ENCODE results near the gene TUBB6. TPM values are rescaled to one million over a fixed set of nuclear protein-coding genes. Genes with fewer than 3 reads are reported as not detected.

Gene TUBB6
- total RNA-seq (2014; rRNA removed; shearing (Covaris generic)): 87.1 and 102 TPM in 2 replicates
- 135 and 145 TPM in 2 replicates for polyA plus RNA-seq (2014; cell fraction: nucleus; rRNA removed)

- peak; percentile 38 for DNase-seq (ENCODE audit: extremely low read depth, low read depth)
These were observed at the start of gene TUBB6 for GRCh38 chr18:12307701-12308385. TUBB6 (plus strand) TSS chr18:12308241; CDS start chr18:12308293, 52 bp downstream.

GRCh38 chr18:12258719-12259705, 49.0 kb upstream of the TUBB6 start:
- DNase-seq (ENCODE audit: extremely low read depth, low read depth): no peak

- DNase-seq (ENCODE audit: extremely low read depth, low read depth): no peak
These were observed 45.3 kb upstream of the TUBB6 start for GRCh38 chr18:12262748-12263147.

GRCh38 chr18:12264864-12265263, 43.2 kb upstream of the TUBB6 start:
- DNase-seq (ENCODE audit: extremely low read depth, low read depth): no peak

GRCh38 chr18:12271376-12272235, 36.4 kb upstream of the TUBB6 start:
- peak; percentile 75 for DNase-seq (ENCODE audit: extremely low read depth, low read depth)

DNA sequence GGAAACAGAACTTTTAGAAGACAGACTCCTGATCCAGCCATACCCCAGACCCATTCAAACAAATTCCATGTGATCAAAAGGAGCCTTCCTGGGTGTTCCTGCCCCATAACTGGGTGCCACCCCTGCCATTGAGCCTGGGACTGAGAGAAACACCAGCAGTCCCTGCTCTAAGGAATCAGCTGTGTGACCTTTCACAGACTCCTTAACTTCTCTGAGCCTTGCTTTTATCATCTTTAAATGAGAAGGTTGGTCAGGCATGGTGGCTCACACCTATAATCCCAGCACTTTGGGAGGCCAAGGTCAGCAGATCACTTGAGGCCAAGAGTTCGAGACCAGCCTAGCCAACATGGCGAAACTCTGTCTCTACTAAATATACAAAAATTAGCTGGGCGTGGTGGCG, 33.2 kb upstream of the TUBB6 start:
- no peak for DNase-seq (ENCODE audit: extremely low read depth, low read depth)

DNA sequence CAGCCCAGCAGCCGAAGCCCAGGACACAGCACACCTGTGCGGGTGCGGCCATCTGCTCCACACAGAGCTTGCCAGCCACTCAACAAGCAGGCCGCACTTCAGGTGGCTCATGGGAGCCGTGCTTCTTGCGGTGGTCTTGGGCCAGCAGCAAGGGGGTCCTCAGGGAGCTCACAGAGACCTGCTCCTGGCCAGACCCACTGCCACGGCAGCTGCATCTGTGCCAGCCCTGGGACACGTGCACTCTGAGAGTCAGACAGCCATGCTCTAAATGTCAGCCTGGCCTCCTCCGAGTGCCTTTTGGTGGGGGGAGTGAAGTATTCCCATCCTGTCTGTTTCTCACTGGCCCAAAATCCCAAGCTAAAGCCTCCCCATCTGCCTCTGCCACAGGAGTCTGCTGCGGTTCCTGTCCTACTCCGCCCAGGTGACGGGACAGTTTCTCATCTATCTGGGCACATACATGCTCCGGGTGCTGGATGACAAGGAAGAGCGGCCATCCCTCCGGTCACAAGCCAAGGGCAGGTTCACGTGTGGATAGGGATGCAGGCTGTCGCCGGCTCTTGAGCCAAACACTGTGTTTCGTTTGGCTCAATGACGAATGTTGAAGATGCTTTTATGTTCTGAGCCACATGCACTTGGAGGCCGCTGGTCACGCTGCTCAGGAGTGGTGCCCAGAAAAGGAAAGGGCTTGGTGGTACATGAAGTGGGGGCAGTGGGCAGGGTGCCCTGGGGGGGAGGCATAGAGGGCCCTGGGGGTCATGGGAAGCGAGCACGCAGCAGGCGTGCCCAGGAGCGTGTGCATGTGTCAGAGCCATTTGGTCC, 31.1 kb upstream of the TUBB6 start:
- DNase-seq (ENCODE audit: extremely low read depth, low read depth): no peak

DNA sequence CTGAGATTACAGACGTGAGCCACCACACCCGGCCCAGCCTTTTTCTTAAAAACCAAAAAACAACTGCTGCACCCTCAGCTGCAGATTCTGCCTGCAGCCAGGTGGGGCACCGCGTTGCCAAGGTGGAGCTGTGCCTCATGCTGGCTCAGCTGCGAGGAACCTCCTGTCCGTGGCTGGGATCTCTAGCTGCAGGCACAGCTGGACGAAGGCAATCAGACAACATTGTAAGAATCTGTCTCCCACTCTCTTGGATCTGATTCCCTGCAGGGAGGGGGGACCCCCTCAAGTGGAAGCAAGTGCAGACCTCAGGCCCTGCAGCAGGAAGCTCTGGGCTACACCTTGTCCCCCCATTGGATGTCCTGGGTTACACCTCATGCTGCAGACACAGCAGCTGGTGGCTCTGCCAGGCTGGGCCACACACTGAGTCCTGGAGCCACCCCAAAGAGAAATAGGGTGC, 29.8 kb upstream of the TUBB6 start:
- DNase-seq (ENCODE audit: extremely low read depth, low read depth): no peak

DNA sequence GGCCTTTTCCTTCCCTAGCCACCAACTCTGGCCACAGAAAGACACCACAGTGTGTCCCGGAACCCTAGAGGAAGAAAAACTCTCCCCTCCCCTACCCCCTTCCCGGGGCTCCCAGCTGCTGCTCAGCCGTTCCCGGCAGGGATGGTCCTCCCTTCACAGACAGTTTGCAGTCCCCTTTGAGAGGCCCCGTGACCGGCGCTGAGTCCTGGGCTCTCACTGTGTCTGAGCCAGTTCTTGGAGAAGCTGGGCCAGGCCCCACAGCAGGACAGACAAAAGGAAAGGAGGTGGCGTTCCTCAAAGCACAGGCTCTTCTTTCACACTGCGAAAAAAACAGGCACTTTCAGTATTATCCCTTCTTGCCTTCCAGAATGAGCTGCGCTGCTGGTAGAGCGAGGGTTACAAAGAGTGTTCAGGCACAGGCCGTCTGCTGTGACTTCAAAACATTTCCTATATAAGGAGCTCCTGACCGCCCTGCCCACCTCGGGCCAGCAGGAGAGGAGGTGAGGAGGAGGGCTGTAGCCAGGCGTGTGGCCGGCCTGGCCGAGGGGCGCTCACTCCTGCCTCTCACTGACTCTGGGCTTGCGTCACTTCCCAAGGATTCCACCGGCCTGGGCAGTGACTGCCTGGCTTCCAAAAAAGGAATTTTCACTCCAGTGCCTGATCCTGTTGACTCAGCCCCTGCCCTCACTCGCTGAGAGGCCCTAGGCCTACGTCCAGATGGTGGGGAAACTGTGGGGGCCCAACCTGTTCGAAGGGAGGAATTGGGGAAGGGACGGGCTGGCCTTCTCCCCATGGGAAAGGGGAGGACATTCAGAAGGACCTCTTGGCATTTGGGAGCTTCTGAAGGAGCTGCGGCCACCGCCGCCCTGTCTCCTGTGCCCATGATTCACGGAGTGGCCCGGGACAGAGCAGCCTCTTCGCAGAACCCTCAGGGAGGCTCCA, 29.0 kb upstream of the TUBB6 start:
- DNase-seq (ENCODE audit: extremely low read depth, low read depth): no peak

- DNase-seq (ENCODE audit: extremely low read depth, low read depth): no peak
These were observed 28.1 kb upstream of the TUBB6 start for GRCh38 chr18:12279781-12280531.

GRCh38 chr18:12281861-12282260, 26.2 kb upstream of the TUBB6 start:
- no peak for DNase-seq (ENCODE audit: extremely low read depth, low read depth)

DNA sequence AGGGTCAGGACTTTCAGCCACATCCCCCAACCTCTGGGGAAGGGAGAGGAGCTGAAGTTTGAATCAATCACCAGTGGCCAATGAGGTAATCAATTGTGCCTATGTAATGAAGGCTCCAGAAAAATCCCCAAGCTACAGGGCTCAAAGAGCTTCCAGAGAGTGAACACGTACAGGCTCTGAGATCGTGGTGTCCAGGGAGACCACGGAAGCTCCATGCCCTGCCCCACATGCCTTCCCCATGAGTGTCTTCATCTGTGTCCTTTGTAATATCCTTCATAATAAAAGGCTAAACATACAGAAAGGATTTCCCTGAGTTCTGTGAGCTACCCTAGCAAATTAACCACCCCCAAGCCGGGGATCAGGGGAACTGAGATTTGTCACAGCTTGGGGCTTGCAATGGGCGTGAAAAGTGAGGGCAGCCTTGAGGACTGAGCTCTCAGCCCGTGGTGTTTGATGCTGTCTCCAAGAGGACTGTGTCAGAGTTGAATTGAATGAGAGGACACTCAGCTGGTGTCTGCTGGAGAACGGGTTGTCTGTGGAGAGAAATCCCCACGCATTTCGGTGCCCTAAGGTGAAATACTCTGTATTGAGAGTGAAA, 25.5 kb upstream of the TUBB6 start:
- no peak for DNase-seq (ENCODE audit: extremely low read depth, low read depth)

DNA sequence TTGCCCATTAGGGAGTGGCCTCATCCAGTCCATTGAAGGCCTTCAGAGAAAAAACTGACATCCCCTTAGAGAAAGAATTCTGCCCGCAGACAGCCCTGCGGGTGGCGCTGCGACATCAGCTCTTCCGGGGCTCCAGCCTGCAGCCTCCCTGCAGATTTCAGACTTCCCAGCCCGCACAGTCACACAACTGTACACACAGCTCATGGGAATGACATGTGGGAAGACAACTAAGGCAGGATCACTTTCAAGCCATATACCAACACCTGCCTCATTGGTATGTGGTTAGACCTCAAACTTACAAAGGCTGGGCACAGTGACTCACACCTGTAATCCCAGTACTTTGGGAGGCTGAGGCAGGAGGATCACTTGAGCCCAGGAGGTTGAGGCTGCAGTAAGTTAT, 24.8 kb upstream of the TUBB6 start:
- no peak for DNase-seq (ENCODE audit: extremely low read depth, low read depth)

GRCh38 chr18:12283666-12284065, 24.4 kb upstream of the TUBB6 start:
- no peak for DNase-seq (ENCODE audit: extremely low read depth, low read depth)

DNA sequence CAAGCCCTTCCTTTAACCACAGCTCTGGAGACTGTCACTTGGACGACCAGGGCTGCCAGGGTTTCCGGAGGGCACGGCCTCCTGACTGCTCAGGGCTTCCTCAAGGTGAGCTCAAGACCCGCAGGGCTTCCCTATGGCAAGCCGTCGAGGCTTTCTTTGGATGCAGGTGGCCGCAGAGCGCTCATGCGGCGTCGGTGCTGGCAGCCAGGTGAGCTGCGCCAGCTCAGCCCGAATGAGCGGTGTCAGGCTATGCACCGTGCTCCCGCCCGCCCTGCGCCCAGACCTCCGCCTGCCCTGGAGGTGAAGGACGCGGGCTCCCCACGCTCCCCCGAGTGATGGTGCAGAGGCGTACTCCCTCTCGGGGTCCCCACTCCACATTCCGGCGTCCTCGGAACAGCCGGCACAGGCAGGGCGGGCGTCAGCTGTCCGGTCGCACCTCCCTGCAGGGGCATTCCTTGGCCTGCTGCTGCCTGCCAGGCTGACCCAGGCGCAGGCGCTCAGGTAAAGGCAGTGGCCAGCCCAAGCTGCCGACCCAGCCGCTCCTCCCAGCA, 20.8 kb upstream of the TUBB6 start:
- DNase-seq (ENCODE audit: extremely low read depth, low read depth): no peak

- peak; percentile 15 for DNase-seq (ENCODE audit: extremely low read depth, low read depth)
These were observed 20.2 kb upstream of the TUBB6 start for GRCh38 chr18:12287684-12288402.

DNA sequence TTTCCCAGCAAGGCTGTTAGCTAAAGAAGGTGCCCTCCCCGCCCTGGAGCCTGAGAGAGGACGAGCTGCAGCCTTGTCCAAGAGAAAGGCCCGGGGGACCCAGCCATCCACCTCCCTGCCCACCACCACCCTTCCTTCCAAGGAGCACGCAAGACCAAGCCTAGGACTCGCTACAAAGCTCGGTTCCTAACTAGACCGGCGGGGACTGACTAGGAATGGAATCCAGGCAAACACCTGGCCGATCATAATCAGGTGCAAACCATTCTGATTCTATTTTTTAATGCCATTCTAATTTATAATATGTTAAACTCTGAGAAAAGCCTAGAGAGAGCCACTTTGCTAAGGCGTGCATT, 19.7 kb upstream of the TUBB6 start:
- no peak for DNase-seq (ENCODE audit: extremely low read depth, low read depth)
